A673 (cell line): Measurements from ENCODE around the gene DDX3X. TPM values are rescaled to one million over a fixed set of nuclear protein-coding genes. Genes with fewer than 3 reads are reported as not detected.

Source experiments
- BruUV-seq: library from RNA; stranded (reverse); fragments of 400-500 nt; replicated peaks from 2 replicates; lab custom pipeline; 2021; lab: Mats Ljungman, UMichigan
- CTCF ChIA-PET: fragments of 300-600 bp; sonication (Branson Sonifier 250); formaldehyde crosslinking; loops from one replicate; lab custom pipeline; 2022; ENCODE audit warnings: antibody characterized with exemption; lab: Charles Lee
- POLR2A ChIA-PET: fragments of 300-600 bp; sonication (Branson Sonifier 250); formaldehyde crosslinking; loops from one replicate; lab custom pipeline; 2022; ENCODE audit warnings: antibody characterized with exemption; ENCODE audit not compliant: low non-redundant PET; lab: Charles Lee
- DNase-seq: peaks from one replicate; pipeline ENCODE4 v3.0.0-alpha.2; 2015; ENCODE audit warnings: low spot score
- H3K27ac ChIP-seq: fragments of 200-600 bp; sonication (generic); 2 replicates; pipeline ENCODE4 v1.5.1; 2016; ENCODE audit warnings: mixed run types, low read depth, mild to moderate bottlenecking, mixed read lengths, antibody characterized with exemption, low read length; ENCODE audit not compliant: poor library complexity, severe bottlenecking
- H3K27me3 ChIP-seq: fragments of 200-600 bp; sonication (generic); replicated peaks from 2 replicates; pipeline ENCODE4 v1.6.1; 2017; ENCODE audit warnings: mixed run types, low read depth, mild to moderate bottlenecking, mixed read lengths, antibody characterized with exemption, low read length; ENCODE audit not compliant: insufficient read depth, poor library complexity
- H3K36me3 ChIP-seq: fragments of 200-600 bp; sonication (generic); 2 replicates; pipeline ENCODE4 v1.6.1; 2016; ENCODE audit warnings: mixed run types, mild to moderate bottlenecking, mixed read lengths, antibody characterized with exemption, low read length; ENCODE audit not compliant: insufficient read depth, poor library complexity, severe bottlenecking
- H3K4me1 ChIP-seq: fragments of 200-600 bp; sonication (generic); 2 replicates; pipeline ENCODE4 v1.6.1; 2017; ENCODE audit warnings: mixed run types, mild to moderate bottlenecking, mixed read lengths, antibody characterized with exemption, low read length; ENCODE audit not compliant: insufficient read depth, poor library complexity, severe bottlenecking
- H3K4me3 ChIP-seq: fragments of 200-600 bp; sonication (generic); 2 replicates; pipeline ENCODE4 v1.5.1; 2016; ENCODE audit warnings: low read depth, mixed run types, mild to moderate bottlenecking, mixed read lengths, low read length; ENCODE audit not compliant: poor library complexity, severe bottlenecking
- H3K9me3 ChIP-seq: fragments of 200-600 bp; sonication (generic); 2 replicates; pipeline ENCODE4 v1.6.1; 2016; ENCODE audit warnings: mixed run types, low read depth, mild to moderate bottlenecking, mixed read lengths, antibody characterized with exemption, low read length; ENCODE audit not compliant: poor library complexity, severe bottlenecking
- CTCF ChIP-seq: fragments of 300-800, 200-600 bp; sonication (generic); conservative IDR thresholded peaks from 2 replicates; pipeline ENCODE4 v1.5.1; 2017; ENCODE audit warnings: low read depth, mild to moderate bottlenecking, antibody characterized with exemption, low read length, moderate library complexity, mixed read lengths
- EZH2 ChIP-seq: fragments of 200-600 bp; sonication (generic); IDR thresholded peaks from 2 replicates; pipeline ENCODE4 v1.6.1; 2017; ENCODE audit warnings: borderline replicate concordance, low read depth, mild to moderate bottlenecking, mixed read lengths, antibody characterized with exemption, low read length; ENCODE audit not compliant: poor library complexity, severe bottlenecking
- intact Hi-C: fragments of 100-400 bp; cut with micrococcal nuclease; formaldehyde crosslinking; loops from one replicate; pipeline ENCODE4 v1.10.0; 2022; ENCODE audit not compliant: unreplicated experiment
- total RNA-seq: library from RNA; stranded (reverse); gene quantifications from 2 replicates; pipeline ENCODE4 v1.2.3, GENCODE V29; 2021

DDX3X gene
- total RNA-seq, 1 experiment from 2014 or later, result 454 TPM

- H3K4me1 ChIP-seq, result no peaks in the 10 kb centered on the region
- CTCF ChIA-PET, result interaction anchor here (0.5 kb wide), 1 partner anchor 182 kb away, joined by 6 read pairs; no protein-coding TSS in a partner anchor
- no peaks in the 10 kb centered on the region for H3K36me3 ChIP-seq
- H3K27me3 ChIP-seq, result no peaks in the 10 kb centered on the region
- POLR2A ChIA-PET, result interaction anchor here (0.6 kb wide), 1 partner anchor 11 kb away, joined by 3 read pairs; the partner anchor contains the start of gene DDX3X
- H3K4me3 ChIP-seq, result no peak overlapping the region
- TF ChIP-seq EZH2 (no peak), CTCF (no peak)
- H3K9me3 ChIP-seq, result no peaks in the 10 kb centered on the region
- intact Hi-C loops, result no loop called here
- DNase-seq, result no peak
- no TSS peak for BruUV-seq
- H3K27ac ChIP-seq, result no peak overlapping the region
These were observed 10.9 kb upstream of the DDX3X start for GRCh38 chrX:41322821-41323603.

GRCh38 chrX:41326431-41326830 lies 7.5 kb upstream of the DDX3X start:
- TF ChIP-seq EZH2 (no peak), CTCF (no peak)

GRCh38 chrX:41327341-41327740 lies 6.6 kb upstream of the DDX3X start:
- Histone ChIP-seq H3K27ac (no peak overlapping the region), H3K4me1 (peaks cover 22% of the 10 kb centered on the region), H3K9me3 (no peaks in the 10 kb centered on the region), H3K27me3 (no peaks in the 10 kb centered on the region), H3K36me3 (no peaks in the 10 kb centered on the region), H3K4me3 (no peak overlapping the region)
- no TSS peak for BruUV-seq
- CTCF ChIA-PET, result no interaction called here
- POLR2A ChIA-PET, result no interaction called here
- TF ChIP-seq EZH2 (no peak), CTCF (no peak)
- intact Hi-C loops, result no loop called here
- no peak for DNase-seq

More at GRCh38 chrX:41326431-41326830, 7.5 kb upstream of the DDX3X start:
- Histone ChIP-seq H3K27ac (no peak overlapping the region), H3K9me3 (no peaks in the 10 kb centered on the region), H3K4me1 (peaks cover 13% of the 10 kb centered on the region), H3K36me3 (no peaks in the 10 kb centered on the region), H3K27me3 (no peaks in the 10 kb centered on the region), H3K4me3 (no peak overlapping the region)
- CTCF ChIA-PET, result no interaction called here
- intact Hi-C loops, result no loop called here
- POLR2A ChIA-PET, result no interaction called here
- no TSS peak for BruUV-seq
- DNase-seq, result no peak
